ENCODE measurements around the gene PRUNE2. TPM values are rescaled to one million over a fixed set of nuclear protein-coding genes. Genes with fewer than 3 reads are reported as not detected.

PRUNE2 gene
- total RNA-seq, 1 donor from 2014 or later, result under 0.01 TPM

- H3K36me3 ChIP-seq (ENCODE audit: control insufficient read depth, insufficient read depth, low read length), result no peaks in the 10 kb centered on the region
- no peak overlapping the region for H3K4me3 ChIP-seq (ENCODE audit: low read depth, low read length)
- no peak for DNase-seq (ENCODE audit: low read depth)
- no peak for FAIRE-seq
- TF ChIP-seq, protein P1, sequence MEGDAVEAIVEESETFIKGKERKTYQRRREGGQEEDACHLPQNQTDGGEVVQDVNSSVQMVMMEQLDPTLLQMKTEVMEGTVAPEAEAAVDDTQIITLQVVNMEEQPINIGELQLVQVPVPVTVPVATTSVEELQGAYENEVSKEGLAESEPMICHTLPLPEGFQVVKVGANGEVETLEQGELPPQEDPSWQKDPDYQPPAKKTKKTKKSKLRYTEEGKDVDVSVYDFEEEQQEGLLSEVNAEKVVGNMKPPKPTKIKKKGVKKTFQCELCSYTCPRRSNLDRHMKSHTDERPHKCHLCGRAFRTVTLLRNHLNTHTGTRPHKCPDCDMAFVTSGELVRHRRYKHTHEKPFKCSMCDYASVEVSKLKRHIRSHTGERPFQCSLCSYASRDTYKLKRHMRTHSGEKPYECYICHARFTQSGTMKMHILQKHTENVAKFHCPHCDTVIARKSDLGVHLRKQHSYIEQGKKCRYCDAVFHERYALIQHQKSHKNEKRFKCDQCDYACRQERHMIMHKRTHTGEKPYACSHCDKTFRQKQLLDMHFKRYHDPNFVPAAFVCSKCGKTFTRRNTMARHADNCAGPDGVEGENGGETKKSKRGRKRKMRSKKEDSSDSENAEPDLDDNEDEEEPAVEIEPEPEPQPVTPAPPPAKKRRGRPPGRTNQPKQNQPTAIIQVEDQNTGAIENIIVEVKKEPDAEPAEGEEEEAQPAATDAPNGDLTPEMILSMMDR (IDR thresholded peaks at IDR 0.05; ENCODE audit: insufficient read depth, low read length, severe bottlenecking), result no peak
- H3K27me3 ChIP-seq (ENCODE audit: control insufficient read depth, insufficient read depth, low read length), result no peaks in the 10 kb centered on the region
Measured at GRCh38 chr9:76798527-76798926, 107.4 kb downstream of the PRUNE2 start.

DNA sequence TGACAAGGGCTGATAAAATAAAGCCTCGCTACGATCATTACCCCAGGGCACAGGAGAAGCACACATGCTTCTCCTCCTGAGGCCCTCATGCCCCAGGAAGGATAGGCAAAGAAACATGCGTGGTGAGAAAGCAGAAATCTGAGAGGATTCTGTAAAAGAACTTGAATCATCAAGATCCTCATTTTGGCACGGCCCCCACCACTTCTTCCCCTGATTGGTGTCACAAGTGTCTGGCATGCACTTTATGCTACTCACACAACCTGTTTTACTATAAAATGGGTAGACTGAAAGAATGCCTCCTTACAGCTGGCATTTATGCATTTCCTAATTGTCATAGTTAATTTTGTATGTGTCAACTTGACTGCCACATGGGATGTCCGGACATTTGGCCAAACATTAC lies 109.6 kb downstream of the PRUNE2 start:
- Histone ChIP-seq H3K27me3 (ENCODE audit: control insufficient read depth, insufficient read depth, low read length) (no peaks in the 10 kb centered on the region), H3K4me3 (ENCODE audit: low read depth, low read length) (no peak overlapping the region), H3K36me3 (ENCODE audit: control insufficient read depth, insufficient read depth, low read length) (no peaks in the 10 kb centered on the region)
- no peak for DNase-seq (ENCODE audit: low read depth)
- no peak for FAIRE-seq
- TF ChIP-seq, protein P1 (IDR thresholded peaks at IDR 0.05; ENCODE audit: insufficient read depth, low read length, severe bottlenecking), result no peak

DNA sequence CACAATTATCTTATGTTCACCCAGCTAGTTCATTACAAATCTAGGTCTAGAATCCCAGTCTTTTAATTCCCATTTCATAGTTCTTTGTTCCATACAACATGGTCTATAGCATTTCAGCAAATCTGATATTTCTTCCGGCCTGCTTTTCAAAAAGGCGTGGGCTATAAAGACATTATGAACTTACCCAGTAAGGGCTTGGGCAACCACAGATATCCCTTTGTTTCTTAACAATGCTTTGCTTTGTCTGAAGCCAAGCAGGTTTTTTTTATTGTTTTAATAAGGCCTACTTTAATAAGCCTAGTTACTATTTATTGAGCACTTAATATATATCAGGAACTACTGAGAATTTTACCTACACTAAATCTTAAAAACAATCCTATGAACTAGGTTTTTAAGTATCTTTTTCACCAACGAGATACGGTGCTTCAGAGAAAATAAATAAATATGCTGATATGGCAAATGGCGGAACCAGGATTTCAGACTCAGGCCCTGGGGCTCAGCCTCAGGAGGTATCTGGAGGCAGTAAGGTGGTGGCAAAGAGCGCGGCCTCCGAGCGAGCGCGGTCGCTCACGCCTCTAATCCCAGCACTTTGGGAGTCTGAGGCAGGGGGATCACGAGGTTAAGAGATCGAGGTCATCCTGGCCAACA lies 112.0 kb downstream of the PRUNE2 start:
- H3K36me3 ChIP-seq (ENCODE audit: control insufficient read depth, insufficient read depth, low read length), result no peaks in the 10 kb centered on the region
- no peak for DNase-seq (ENCODE audit: low read depth)
- TF ChIP-seq, protein P1 (IDR thresholded peaks at IDR 0.05; ENCODE audit: insufficient read depth, low read length, severe bottlenecking), result no peak
- no peak overlapping the region for H3K4me3 ChIP-seq (ENCODE audit: low read depth, low read length)
- no peaks in the 10 kb centered on the region for H3K27me3 ChIP-seq (ENCODE audit: control insufficient read depth, insufficient read depth, low read length)
- no peak for FAIRE-seq

DNA sequence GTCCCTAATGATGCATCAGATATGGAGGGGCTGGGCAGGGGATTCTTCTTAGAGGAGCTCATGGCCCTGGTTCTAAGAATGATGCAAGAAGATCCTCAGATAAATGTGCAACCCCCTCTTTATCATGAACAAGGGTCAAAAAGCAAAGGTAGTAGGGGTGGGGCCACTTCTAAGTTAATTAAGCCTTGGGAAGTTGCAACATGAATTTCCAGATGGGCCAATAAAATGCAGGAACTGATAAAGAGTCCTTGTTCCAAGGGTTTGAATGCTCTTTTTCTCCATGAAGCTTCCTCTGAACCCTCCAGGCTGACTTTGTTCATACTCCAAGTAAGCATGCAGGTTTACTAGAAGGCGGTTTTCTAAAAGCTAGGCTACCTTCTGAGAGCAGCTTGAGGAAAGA lies 116.1 kb downstream of the PRUNE2 start:
- TF ChIP-seq, protein P1 (IDR thresholded peaks at IDR 0.05; ENCODE audit: insufficient read depth, low read length, severe bottlenecking), result no peak
- no peaks in the 10 kb centered on the region for H3K27me3 ChIP-seq (ENCODE audit: control insufficient read depth, insufficient read depth, low read length)
- FAIRE-seq (no peak), DNase-seq (ENCODE audit: low read depth) (no peak)
- H3K36me3 ChIP-seq (ENCODE audit: control insufficient read depth, insufficient read depth, low read length), result no peaks in the 10 kb centered on the region
- H3K4me3 ChIP-seq (ENCODE audit: low read depth, low read length), result no peak overlapping the region

- TF ChIP-seq, protein P1 (IDR thresholded peaks at IDR 0.05; ENCODE audit: insufficient read depth, low read length, severe bottlenecking), result no peak
- DNase-seq (ENCODE audit: low read depth) (no peak), FAIRE-seq (no peak)
- no peak overlapping the region for H3K4me3 ChIP-seq (ENCODE audit: low read depth, low read length)
- no peaks in the 10 kb centered on the region for H3K36me3 ChIP-seq (ENCODE audit: control insufficient read depth, insufficient read depth, low read length)
- no peaks in the 10 kb centered on the region for H3K27me3 ChIP-seq (ENCODE audit: control insufficient read depth, insufficient read depth, low read length)
Measured at GRCh38 chr9:76787677-76788076, 118.2 kb downstream of the PRUNE2 start.

DNA sequence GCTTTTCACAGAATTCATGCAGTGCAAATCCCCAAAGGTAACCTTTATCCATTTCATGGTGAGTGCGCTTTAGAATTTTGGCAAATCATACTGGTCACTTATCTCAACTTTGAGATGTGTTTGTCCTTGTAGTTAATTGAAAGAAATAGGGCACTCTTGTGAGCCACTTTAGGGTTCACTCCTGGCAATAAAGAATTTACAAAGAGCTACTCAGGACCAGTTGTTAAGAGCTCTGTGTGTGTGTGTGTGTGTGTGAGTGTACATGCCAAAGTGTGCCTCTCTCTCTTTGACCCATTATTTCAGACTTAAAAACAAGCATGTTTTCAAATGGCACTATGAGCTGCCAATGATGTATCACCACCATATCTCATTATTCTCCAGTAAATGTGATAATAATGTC lies 120.4 kb downstream of the PRUNE2 start:
- FAIRE-seq (no peak), DNase-seq (ENCODE audit: low read depth) (no peak)
- H3K36me3 ChIP-seq (ENCODE audit: control insufficient read depth, insufficient read depth, low read length), result no peaks in the 10 kb centered on the region
- H3K4me3 ChIP-seq (ENCODE audit: low read depth, low read length), result no peak overlapping the region
- TF ChIP-seq, protein P1 (IDR thresholded peaks at IDR 0.05; ENCODE audit: insufficient read depth, low read length, severe bottlenecking), result no peak
- H3K27me3 ChIP-seq (ENCODE audit: control insufficient read depth, insufficient read depth, low read length), result no peaks in the 10 kb centered on the region

Data from bronchial epithelial cell (primary cell).